SK-N-SH treated with all-trans-retinoic acid at 6 μM for 48 hours (cell line): ENCODE measurements around the gene RCOR1.

Source experiments
- ARNTL ChIP-seq: fragments of 450-650 bp; formaldehyde crosslinking; IDR thresholded peaks from 2 replicates; pipeline ENCODE4 v1.5.0; 2020; ENCODE audit warnings: low read depth, mild to moderate bottlenecking, moderate library complexity, borderline replicate concordance
- TCF4 ChIP-seq: fragments of 250-450 bp; sonication (Bioruptor Pico); IDR thresholded peaks from 2 replicates; pipeline ENCODE4 v1.8.0; 2021; ENCODE audit warnings: mild to moderate bottlenecking, moderate library complexity, borderline replicate concordance
- TOX ChIP-seq: fragments of 250-450 bp; sonication (Bioruptor Pico); IDR thresholded peaks from 2 replicates; pipeline ENCODE4 v1.8.0; 2021; ENCODE audit warnings: mild to moderate bottlenecking, moderate library complexity, borderline replicate concordance
- ZC3H10 ChIP-seq: fragments of 250-450 bp; sonication (Bioruptor Pico); IDR thresholded peaks from 2 replicates; pipeline ENCODE4 v1.5.1; 2021; ENCODE audit warnings: mild to moderate bottlenecking, moderate library complexity
- ZFP30 ChIP-seq: fragments of 450-650 bp; formaldehyde crosslinking; IDR thresholded peaks from 2 replicates; pipeline ENCODE4 v1.5.0; 2022; ENCODE audit warnings: mild to moderate bottlenecking, moderate library complexity
- ZNF565 ChIP-seq: fragments of 450-650 bp; formaldehyde crosslinking; conservative IDR thresholded peaks from 2 replicates; pipeline ENCODE4 v1.5.0; 2020; ENCODE audit warnings: low read depth, mild to moderate bottlenecking, moderate library complexity
- ZNF70 ChIP-seq: fragments of 450-650 bp; formaldehyde crosslinking; IDR thresholded peaks from 2 replicates; pipeline ENCODE4 v1.5.0; 2020; ENCODE audit warnings: mild to moderate bottlenecking, moderate library complexity
- TF ChIP-seq, protein P1 (sequence below): fragments of 250-450 bp; sonication (Bioruptor Pico); IDR thresholded peaks from 2 replicates; pipeline ENCODE4 v1.8.0; 2020; ENCODE audit warnings: mild to moderate bottlenecking, moderate library complexity, borderline replicate concordance
- TF ChIP-seq, protein P2 (sequence below): fragments of 250-450 bp; sonication (Bioruptor Pico); IDR thresholded peaks from 2 replicates; pipeline ENCODE4 v1.5.1; 2020; ENCODE audit warnings: low read depth, mild to moderate bottlenecking, moderate library complexity
- TF ChIP-seq, protein P3 (sequence below): fragments of 250-450 bp; sonication (Bioruptor Pico); IDR thresholded peaks from 2 replicates; pipeline ENCODE4 v1.5.1; 2021; ENCODE audit warnings: mild to moderate bottlenecking, moderate library complexity

DNA sequence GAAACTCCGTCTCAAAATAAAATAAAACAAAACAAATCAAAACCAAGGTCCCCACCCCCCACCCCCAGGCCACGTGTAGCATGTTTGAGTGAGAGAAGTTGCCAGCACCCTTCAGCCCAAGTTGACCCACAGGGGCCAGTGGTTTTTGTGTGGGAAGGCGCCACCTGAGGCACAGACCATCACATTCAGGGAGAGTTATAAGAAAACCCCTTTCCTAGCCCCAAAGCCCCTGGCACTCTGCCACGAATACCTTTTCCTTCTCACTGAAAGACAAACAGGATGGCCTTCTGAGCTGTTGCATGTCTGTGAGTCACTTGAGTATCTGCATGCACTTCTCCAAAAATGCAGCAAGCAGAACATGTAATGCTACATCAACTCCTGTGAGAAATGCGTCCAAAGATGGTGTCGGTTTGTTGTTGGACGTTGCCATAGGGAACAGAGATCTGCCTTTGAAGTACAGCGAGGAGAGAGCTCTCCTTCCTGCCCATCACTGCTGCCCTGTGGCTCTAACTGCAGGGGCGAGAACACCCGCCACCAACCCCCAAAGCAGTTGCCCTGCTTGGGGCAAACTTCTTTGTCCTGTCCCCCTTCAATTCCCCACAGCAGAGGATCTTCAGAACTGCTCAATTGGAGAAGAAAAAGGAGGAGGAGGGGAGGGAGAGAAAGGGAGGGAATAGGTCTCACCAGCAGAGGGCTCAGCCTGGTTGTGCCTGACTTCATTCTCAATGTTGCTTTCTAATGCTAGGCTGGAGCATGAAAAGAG lies 182.1 kb downstream of the RCOR1 start:
- TF ChIP-seq, protein P1, sequence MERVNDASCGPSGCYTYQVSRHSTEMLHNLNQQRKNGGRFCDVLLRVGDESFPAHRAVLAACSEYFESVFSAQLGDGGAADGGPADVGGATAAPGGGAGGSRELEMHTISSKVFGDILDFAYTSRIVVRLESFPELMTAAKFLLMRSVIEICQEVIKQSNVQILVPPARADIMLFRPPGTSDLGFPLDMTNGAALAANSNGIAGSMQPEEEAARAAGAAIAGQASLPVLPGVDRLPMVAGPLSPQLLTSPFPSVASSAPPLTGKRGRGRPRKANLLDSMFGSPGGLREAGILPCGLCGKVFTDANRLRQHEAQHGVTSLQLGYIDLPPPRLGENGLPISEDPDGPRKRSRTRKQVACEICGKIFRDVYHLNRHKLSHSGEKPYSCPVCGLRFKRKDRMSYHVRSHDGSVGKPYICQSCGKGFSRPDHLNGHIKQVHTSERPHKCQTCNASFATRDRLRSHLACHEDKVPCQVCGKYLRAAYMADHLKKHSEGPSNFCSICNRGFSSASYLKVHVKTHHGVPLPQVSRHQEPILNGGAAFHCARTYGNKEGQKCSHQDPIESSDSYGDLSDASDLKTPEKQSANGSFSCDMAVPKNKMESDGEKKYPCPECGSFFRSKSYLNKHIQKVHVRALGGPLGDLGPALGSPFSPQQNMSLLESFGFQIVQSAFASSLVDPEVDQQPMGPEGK (CRISPR knock-in tag), result no peak
- no peak for TF ChIP-seq ZC3H10
- TF ChIP-seq, protein P2, sequence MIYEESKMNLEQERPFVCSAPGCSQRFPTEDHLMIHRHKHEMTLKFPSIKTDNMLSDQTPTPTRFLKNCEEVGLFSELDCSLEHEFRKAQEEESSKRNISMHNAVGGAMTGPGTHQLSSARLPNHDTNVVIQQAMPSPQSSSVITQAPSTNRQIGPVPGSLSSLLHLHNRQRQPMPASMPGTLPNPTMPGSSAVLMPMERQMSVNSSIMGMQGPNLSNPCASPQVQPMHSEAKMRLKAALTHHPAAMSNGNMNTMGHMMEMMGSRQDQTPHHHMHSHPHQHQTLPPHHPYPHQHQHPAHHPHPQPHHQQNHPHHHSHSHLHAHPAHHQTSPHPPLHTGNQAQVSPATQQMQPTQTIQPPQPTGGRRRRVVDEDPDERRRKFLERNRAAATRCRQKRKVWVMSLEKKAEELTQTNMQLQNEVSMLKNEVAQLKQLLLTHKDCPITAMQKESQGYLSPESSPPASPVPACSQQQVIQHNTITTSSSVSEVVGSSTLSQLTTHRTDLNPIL, result no peak
- TF ChIP-seq ZFP30 (CRISPR knock-in tag), result no peak
- TF ChIP-seq TCF4 (CRISPR knock-in tag), result no peak
- TF ChIP-seq ZNF565 (CRISPR knock-in tag), result no peak
- no peak for TF ChIP-seq ZNF70 (CRISPR knock-in tag)
- TF ChIP-seq ARNTL (CRISPR knock-in tag), result no peak
- TF ChIP-seq, protein P3, sequence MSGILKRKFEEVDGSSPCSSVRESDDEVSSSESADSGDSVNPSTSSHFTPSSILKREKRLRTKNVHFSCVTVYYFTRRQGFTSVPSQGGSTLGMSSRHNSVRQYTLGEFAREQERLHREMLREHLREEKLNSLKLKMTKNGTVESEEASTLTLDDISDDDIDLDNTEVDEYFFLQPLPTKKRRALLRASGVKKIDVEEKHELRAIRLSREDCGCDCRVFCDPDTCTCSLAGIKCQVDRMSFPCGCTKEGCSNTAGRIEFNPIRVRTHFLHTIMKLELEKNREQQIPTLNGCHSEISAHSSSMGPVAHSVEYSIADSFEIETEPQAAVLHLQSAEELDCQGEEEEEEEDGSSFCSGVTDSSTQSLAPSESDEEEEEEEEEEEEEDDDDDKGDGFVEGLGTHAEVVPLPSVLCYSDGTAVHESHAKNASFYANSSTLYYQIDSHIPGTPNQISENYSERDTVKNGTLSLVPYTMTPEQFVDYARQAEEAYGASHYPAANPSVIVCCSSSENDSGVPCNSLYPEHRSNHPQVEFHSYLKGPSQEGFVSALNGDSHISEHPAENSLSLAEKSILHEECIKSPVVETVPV (CRISPR knock-in tag), result no peak
- TF ChIP-seq TOX (CRISPR knock-in tag), result no peak
